Effector CD8-positive, alpha-beta T cell (primary cell): ENCODE data around the gene MLANA.

ENCODE experiments used
- DNase-seq: peaks from one replicate; lab custom pipeline; 2025; lab: John Stamatoyannopoulos, UW

The MLANA gene

DNA sequence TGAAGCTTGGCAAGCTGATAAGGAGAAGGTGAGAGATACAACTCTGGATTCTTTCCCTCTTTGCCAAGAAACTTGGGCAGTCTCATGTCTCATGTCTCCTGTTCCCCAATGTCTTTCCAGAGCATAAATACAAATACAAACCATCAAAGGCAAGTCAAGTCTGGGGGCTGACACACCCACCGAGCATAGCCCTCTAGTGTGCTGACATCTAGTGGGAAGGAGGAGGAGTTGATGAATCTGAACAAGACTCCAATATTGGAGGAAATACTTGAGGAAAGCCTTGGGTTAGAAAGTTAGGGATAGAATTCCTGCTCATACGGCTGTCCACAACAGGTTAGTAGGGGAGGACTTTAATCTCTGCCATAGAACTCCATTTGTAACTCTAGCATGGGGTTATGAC lies 8.6 kb downstream of the MLANA start:
- DNase-seq: no peak

- DNase-seq: no peak
Measured at GRCh38 chr9:5900622-5901021, 9.9 kb downstream of the MLANA start.

- DNase-seq: no peak
Measured at GRCh38 chr9:5902377-5902776, 11.7 kb downstream of the MLANA start.

- no peak for DNase-seq
Measured at GRCh38 chr9:5908918-5909317, 18.2 kb downstream of the MLANA start.

DNA sequence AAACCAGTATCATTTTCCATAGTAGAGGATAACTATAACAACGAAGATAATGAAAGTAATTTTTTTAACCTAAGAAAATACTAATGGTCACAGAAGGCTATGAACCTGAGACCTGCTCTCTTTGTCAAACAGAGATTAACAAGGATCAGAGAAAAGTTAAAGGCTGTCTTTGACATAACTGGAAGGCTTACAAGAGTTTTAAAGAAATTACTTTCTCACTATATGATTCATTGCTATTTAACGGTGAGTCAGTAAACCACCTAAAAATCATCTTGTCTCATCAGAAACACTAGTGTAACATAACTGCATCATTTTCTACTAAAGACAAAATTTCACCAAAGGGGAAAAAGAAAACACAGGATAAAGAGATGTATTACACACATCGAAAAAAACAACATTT lies 19.3 kb downstream of the MLANA start:
- no peak for DNase-seq

DNA sequence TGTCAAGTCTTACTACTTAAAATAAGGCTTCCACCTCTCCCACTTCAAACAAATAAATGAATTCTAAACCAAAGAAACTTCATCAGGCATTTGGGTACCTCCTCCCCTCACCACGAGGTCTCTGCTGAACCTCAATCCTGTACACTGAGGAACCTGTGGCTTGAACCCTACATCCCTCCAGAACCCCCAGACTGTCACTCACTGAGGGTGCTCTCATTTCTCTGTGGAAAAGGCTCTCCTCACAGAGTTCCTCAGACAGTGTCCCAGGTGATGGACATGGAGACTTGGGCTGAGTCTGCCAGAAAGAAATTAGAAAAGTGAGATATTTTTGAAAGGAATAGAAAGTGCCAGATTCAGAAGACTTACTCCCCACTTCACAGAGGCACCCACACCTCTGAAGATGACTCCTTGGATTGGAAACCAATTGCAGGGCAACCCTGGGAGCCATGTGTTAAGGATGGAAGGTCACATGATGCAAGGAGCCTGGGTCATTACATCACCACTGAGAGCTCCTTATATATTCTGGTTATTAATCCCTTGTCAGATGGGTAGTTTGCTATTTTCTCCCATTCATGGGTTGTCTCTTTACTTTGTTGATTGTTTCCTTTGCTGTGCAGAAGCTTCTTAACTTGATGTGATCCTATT lies 19.8 kb downstream of the MLANA start:
- DNase-seq: no peak

DNA sequence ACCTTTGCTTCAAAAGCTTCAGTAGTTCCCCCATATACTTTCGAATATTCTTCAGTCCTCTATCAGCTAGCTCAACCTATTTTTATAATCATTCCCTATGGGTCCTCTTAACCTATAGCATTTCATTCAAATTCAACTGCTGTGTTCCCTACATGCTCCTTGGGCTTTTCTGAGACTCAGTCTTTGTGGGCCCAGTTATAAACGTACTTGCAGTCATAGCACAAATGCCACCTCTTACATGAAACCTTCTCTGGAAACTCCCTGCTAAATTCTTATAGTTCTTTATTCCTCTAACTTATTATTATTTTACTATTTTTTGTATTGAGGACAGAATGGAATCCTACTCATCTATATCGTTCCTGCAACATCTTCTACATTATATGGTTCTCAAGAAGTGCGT lies 24.7 kb downstream of the MLANA start:
- DNase-seq: no peak

GRCh38 chr9:5917273-5917672 lies 26.6 kb downstream of the MLANA start:
- no peak for DNase-seq

DNA sequence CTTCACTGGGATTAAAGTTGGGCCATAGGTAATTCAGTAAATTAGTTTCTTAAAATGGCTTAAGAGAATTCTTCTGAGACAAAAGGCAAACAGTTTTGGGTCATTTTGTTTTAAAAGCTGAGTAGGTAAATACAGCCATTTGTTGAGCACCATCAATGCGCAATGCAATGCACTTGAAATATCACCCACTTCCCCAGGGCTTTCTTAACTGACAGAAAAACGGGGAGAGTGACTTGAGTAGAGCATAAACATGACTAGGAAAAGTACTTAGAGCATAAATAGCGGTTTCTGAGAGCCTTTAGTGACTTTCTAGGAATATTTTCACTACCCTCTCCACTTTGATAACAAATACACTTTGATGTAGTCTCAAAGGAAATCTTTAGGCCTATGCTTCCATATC lies 27.2 kb downstream of the MLANA start:
- no peak for DNase-seq

DNA sequence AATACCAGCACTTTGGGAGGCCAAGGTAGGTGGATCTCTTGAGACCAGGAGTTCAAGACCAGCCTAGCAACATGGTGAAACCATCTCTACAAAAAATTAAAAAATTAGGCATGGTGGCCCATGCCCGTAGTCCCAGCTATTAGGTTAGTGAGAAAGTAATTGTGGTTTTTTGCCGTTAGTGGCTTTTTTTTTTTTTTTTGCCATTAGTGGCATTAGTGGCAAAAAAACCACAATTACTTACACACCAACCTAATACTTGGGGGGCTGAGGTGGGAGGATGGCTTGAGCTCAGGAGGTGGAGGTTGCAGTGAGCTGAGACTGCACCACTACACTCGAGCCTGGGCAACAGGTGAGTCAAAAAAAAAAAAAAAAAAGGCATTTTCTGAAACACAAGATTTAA lies 27.8 kb downstream of the MLANA start:
- no peak for DNase-seq

DNA sequence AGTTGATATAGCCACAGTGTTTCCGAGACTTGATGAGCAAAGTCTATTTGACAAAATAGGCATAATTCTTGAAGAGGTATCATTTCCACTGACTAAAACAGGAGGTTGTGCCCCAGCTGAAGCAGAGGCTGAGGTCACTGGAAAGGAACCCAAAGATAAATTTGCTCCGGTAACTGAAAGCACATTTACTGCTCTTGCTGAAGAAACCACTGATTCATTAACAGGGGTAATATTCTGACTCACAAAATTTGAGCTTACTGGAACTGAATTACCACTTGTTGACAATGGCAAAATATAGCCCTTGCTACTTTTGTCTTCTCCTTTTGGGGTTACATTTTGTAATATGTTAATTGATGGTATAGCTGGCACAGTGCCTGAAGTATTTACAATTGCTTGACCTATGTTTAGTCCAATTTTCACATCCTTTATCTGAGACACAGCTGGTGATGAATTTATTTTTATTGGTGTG lies 30.2 kb downstream of the MLANA start:
- no peak for DNase-seq

- no peak for DNase-seq
Measured at GRCh38 chr9:5922192-5922591, 31.5 kb downstream of the MLANA start.

DNA sequence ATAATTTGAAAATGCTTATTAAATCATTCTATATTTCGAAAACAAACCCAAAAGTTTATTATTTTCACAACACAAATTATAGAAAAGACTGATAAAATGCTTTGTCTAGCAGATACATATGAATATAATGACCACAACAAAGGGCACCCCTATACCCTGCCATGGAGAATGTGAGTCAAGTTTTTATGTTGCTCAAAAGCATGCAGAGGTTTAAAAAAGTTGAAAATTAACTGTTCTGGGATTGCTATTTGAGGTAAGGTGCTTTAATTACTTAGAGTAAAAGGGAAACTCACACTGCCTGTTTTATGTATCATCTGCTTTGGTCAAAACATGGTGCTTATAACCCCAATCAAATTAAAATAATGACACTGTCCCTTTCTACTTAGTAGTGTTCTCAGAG lies 41.0 kb downstream of the MLANA start:
- DNase-seq: no peak

DNA sequence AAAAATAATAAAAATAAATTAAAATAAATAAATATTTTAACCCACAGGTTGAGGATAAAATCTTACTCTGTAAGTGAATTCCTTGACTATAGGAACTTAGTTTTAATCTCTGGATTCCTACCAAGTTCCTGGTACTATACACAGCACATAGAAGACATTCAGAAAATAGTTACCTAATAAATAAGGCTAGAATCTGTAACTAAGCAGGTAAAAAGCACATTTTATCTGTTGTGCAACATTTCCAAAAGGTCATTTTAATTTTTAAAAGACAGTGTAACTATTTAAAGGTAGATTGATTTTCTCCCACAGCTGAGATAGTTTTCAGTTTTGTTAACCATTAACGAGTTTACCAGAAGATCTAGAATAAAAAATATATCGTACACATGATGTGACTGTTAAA lies 47.8 kb downstream of the MLANA start:
- no peak for DNase-seq

- DNase-seq: no peak
Measured at GRCh38 chr9:5939530-5939929, 48.8 kb downstream of the MLANA start.

GRCh38 chr9:5941214-5941613 lies 50.5 kb downstream of the MLANA start:
- no peak for DNase-seq

GRCh38 chr9:5945112-5945511 lies 54.4 kb downstream of the MLANA start:
- DNase-seq: no peak

DNA sequence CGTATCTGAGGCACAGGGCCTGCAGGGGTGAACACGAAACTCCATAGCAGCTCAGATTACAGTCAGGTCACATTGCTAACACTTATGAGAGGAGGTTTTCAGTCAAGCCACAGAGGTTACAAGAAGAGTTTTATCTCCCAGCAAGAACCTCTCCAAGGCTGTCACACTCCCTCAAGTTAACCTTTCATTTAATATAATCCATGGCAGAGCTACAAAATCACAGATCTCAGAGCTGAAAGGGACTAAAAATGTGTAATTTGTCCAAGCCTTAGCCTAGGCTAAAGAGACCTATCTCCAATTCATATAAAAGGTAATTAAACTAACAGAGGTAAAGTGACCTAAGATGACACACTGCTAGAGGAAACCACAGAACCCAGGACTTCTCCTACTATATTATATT lies 57.2 kb downstream of the MLANA start:
- no peak for DNase-seq

DNA sequence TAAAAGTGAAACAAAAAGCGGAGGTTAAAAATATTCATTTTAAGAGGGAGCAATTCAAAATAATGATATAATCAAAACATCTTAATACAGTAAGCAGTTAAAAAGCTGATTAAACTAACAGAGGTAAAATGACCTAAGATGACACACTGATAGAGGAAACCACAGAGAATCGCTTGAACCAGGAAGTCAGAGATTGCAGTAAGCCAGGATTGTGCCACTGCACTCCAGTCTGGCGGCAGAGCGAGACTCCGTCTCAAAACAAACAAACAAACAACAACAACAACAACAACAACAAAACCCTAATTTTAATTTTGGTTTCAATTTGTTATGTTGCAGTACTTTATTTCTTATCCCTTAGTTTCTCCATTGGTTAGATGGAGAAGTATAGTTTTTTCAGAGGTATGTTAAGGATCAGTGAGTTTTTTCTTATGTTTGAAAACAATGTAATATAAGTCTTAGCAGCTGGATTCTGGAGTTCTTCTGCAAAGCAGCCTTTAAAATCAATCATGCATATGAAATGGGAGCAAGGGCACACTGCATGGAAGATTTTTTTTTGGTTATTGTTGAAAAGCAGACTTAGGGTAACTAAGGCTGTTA lies 58.5 kb downstream of the MLANA start:
- DNase-seq: no peak

DNA sequence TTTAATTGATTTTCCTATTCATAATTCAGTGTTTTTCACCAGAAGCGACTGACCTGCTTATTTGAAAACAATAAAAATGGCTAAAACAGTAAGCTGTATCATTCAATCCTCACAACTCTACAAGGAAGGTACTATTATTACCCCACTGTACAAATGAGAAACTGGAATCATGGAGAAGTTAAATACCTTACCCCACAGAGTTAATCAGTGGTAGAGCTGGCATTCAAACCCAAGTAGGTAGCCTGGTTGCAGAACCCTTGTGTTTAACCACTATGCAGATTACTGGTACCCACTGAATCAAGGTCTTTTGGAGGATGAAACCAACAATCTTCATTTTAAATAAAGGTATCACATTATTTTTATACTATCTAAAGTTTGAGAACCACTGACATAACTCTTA lies 59.6 kb downstream of the MLANA start:
- no peak for DNase-seq

GRCh38 chr9:5951686-5952211 lies 61.1 kb downstream of the MLANA start:
- no peak for DNase-seq

- no peak for DNase-seq
Measured at GRCh38 chr9:5953743-5954707, 63.3 kb downstream of the MLANA start.

DNA sequence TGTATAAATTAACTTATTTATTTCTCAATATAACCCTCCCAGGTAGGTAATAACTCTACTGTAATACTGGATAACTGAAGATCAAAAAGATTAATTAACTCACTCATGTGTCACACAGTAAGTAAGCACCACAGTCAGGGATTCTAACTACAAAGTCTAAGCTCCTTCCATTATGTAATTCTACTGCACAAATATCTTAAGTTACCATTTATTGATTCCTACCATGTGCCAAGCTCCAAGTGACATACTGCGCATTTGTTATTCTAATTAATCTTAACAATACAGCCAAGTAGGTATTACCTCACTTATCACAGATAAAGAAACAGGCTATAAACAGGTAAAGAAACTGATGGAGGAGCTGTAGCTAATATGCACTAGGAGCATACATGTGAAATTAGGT lies 66.5 kb downstream of the MLANA start:
- DNase-seq: no peak
